ENCODE results near the gene TMEM222. TPM values are rescaled to one million over a fixed set of nuclear protein-coding genes. Genes with fewer than 3 reads are reported as not detected.
A peak's percentile ranks its signal among the peaks of the same experiment; 100 is the strongest.

TMEM222 gene
- total and polyA plus RNA-seq, 2 of the 4 experiments (the other 2 are of a cell fraction) = 19.9 to 54.1 TPM

- dilution Hi-C loops (cut with HindIII; ENCODE audit: low sequenced_read_pairs, unreplicated experiment) = no loop called here
- Histone ChIP-seq H2AK5ac (ENCODE audit: low read depth, low read length) (peak overlapping the region; percentile 92), H2BK20ac (ENCODE audit: low read depth, low read length) (peak overlapping the region; percentile 60), H3K14ac (replicated peaks; ENCODE audit: low read depth, low read length) (peak overlapping the region; percentile 88; the same call in 1 of the 2 replicates), H3K9me1 (ENCODE audit: insufficient read depth, low read length) (peaks cover 13% of the 10 kb centered on the region), H2BK15ac (ENCODE audit: low read depth, low read length) (peak overlapping the region; percentile 80; the same call in 1 of the 3 replicates), H3K27me3 (ENCODE audit: control insufficient read depth, insufficient read depth, low read length) (no peaks in the 10 kb centered on the region), H3K23ac (ENCODE audit: low read depth, low read length) (peak overlapping the region; percentile 69; the same call in 1 of the 2 replicates), H3K4me1 (ENCODE audit: control insufficient read depth, insufficient read depth, low read length) (peaks cover 27% of the 10 kb centered on the region), H2BK5ac (ENCODE audit: low read depth, low read length, poor library complexity, severe bottlenecking) (peak overlapping the region; percentile 74), H3K79me1 (ENCODE audit: low read depth in 1 of 2, low read length in 2 of 2) (peaks cover 0 to 21% of the 10 kb centered on the region in 2 experiments; a peak in 2 of 4 replicates), H4K8ac (ENCODE audit: low read depth in 2 of 2, low read length in 2 of 2) (peak overlapping the region; percentile 55 to 91), H3K36me3 (ENCODE audit: control insufficient read depth, insufficient read depth, low read length) (peaks cover 14% of the 10 kb centered on the region; the same call in 1 of the 2 replicates), H3K18ac (ENCODE audit: low read depth, low read length) (peak overlapping the region; percentile 30; the same call in 1 of the 2 replicates), H4K5ac (ENCODE audit: low read depth, low read length) (peak overlapping the region; percentile 56), H2AK9ac (replicated peaks; ENCODE audit: low read depth, low read length, poor library complexity) (peak overlapping the region; percentile 94), H4K91ac (ENCODE audit: insufficient read depth, low read depth, low read length) (peak overlapping the region; percentile 75), H2AFZ (replicated peaks; ENCODE audit: low read length, poor library complexity) (peak overlapping the region; percentile 92), H3K9me3 (ENCODE audit: control insufficient read depth, insufficient read depth, low read length) (no peaks in the 10 kb centered on the region), H3K27ac (ENCODE audit: insufficient read depth, low read length) (peak overlapping the region; percentile 74), H3K4ac (ENCODE audit: low read depth, low read length) (peak overlapping the region; percentile 92), H2BK120ac (ENCODE audit: low read depth, low read length) (peak overlapping the region; percentile 85), H3K9ac (ENCODE audit: low read depth, low read length) (peak overlapping the region; percentile 34), H3K4me3 (ENCODE audit: insufficient read depth, low read depth, low read length) (no peak overlapping the region), H3K4me2 (ENCODE audit: low read depth, low read length) (no peak overlapping the region; the same call in 1 of the 2 replicates), H4K20me1 (ENCODE audit: insufficient read depth, low read length) (0 out of 2 replicates have a peak, but pooled peaks cover 4% of the 10 kb centered on the region), H3K56ac (ENCODE audit: extremely low read depth, insufficient read depth, low read length) (0 out of 2 replicates have a peak overlapping the region, but pooled peaks have one; percentile 4)
- WGBS, 2 experiments (ENCODE audit: extremely low coverage in 2 of 2, insufficient read length in 1 of 2) = 100% methylated on average over 1 of the region's 8 CpGs; no CpG with 5 or more reads in 1 of the 2 experiments
- in situ Hi-C loops (cut with MboI; ENCODE audit: low sequenced_read_pairs) = loop anchor here (5.0 kb wide), 2 partner anchors 91 to 306 kb away; partner anchors contain the start of gene GPR3
- intact Hi-C loops (cut with micrococcal nuclease) = loop anchor here (2.0 kb wide), 2 partner anchors 66 to 362 kb away; partner anchors contain the start of gene MAP3K6
- BruUV-seq (replicated peaks) = no TSS peak
- TF ChIP-seq RFX5 (IDR thresholded peaks at IDR 0.05; ENCODE audit: low read depth, low read length) (no peak), ELK1 (IDR thresholded peaks at IDR 0.05; ENCODE audit: borderline replicate concordance, low read depth, low read length) (no peak)
- POLR2A ChIA-PET (ENCODE audit: unreplicated experiment) = interaction anchor here (0.6 kb wide), 2 partner anchors 139 to 256 kb away, joined by 4 to 6 read pairs; no protein-coding TSS in a partner anchor
- DNase-seq (no peak), ATAC-seq (ENCODE audit: low read depth) (no peak)
- CTCF ChIA-PET = interaction anchor here (0.6 to 7.1 kb wide), 17 partner anchors 8 to 362 kb away, joined by 3 to 79 read pairs (median 4); partner anchors contain the start of gene CD164L2
These were observed 20.9 kb upstream of the TMEM222 start for GRCh38 chr1:27301052-27301422.

Measured in IMR-90 (cell line).